ENCODE measurements around the gene AGBL1.

DNA sequence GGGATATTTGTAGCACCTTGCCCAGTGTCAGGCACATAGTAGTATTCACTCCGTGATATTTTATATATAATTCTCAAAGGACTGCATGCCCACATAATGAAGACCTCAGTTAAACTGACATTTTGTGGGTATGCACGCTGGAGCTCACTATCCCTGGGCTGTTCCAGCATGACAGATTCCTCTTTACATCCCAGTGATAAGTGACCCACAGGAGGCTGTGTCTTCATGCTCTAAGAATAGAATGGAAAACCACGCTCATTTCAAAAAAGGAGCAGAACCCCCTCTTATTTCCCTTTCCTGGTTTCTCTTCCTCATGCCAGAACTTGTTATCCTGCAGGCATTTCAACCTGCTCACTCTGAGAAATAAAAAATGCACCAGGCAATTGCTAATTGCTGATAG lies 717.5 kb downstream of the AGBL1 start:
- TF ChIP-seq TAF1 (IDR thresholded peaks at IDR 0.05; ENCODE audit: low read depth): no peak
- no peak for TF ChIP-seq CEBPB (IDR thresholded peaks at IDR 0.05)
- TF ChIP-seq, protein P1, sequence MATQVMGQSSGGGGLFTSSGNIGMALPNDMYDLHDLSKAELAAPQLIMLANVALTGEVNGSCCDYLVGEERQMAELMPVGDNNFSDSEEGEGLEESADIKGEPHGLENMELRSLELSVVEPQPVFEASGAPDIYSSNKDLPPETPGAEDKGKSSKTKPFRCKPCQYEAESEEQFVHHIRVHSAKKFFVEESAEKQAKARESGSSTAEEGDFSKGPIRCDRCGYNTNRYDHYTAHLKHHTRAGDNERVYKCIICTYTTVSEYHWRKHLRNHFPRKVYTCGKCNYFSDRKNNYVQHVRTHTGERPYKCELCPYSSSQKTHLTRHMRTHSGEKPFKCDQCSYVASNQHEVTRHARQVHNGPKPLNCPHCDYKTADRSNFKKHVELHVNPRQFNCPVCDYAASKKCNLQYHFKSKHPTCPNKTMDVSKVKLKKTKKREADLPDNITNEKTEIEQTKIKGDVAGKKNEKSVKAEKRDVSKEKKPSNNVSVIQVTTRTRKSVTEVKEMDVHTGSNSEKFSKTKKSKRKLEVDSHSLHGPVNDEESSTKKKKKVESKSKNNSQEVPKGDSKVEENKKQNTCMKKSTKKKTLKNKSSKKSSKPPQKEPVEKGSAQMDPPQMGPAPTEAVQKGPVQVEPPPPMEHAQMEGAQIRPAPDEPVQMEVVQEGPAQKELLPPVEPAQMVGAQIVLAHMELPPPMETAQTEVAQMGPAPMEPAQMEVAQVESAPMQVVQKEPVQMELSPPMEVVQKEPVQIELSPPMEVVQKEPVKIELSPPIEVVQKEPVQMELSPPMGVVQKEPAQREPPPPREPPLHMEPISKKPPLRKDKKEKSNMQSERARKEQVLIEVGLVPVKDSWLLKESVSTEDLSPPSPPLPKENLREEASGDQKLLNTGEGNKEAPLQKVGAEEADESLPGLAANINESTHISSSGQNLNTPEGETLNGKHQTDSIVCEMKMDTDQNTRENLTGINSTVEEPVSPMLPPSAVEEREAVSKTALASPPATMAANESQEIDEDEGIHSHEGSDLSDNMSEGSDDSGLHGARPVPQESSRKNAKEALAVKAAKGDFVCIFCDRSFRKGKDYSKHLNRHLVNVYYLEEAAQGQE (IDR thresholded peaks at IDR 0.05; ENCODE audit: low read depth): no peak
- no peak for TF ChIP-seq EGR1 (IDR thresholded peaks at IDR 0.05)
- no peak for TF ChIP-seq CREB1 (IDR thresholded peaks at IDR 0.05; ENCODE audit: low read depth)
- TF ChIP-seq RAD21 (IDR thresholded peaks at IDR 0.05; ENCODE audit: low read depth): no peak
- no peak for TF ChIP-seq EP300 (IDR thresholded peaks at IDR 0.05; ENCODE audit: borderline replicate concordance)
- TF ChIP-seq YY1 (IDR thresholded peaks at IDR 0.05; ENCODE audit: low read depth): no peak
- TF ChIP-seq, protein P2, sequence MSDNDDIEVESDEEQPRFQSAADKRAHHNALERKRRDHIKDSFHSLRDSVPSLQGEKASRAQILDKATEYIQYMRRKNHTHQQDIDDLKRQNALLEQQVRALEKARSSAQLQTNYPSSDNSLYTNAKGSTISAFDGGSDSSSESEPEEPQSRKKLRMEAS (IDR thresholded peaks at IDR 0.05): no peak
- TF ChIP-seq FOXM1 (IDR thresholded peaks at IDR 0.05; ENCODE audit: borderline replicate concordance, low read depth): no peak
- TF ChIP-seq NFIC (IDR thresholded peaks at IDR 0.05): no peak
- TF ChIP-seq ZBTB7A (IDR thresholded peaks at IDR 0.05; ENCODE audit: low read depth): no peak
- no peak for TF ChIP-seq TCF12 (IDR thresholded peaks at IDR 0.05; ENCODE audit: low read depth)

All from Ishikawa (cell line).